HepG2 (cell line): ENCODE data around the gene LRRC45. TPM values are rescaled to one million over a fixed set of nuclear protein-coding genes. Genes with fewer than 3 reads are reported as not detected.
A peak's percentile ranks its signal among the peaks of the same experiment; 100 is the strongest.

Experiments used
- AGO1 ChIP-seq: fragments of 200-400 bp; formaldehyde crosslinking; IDR thresholded peaks from 2 replicates; pipeline ENCODE4 v1.6.1; 2017; ENCODE audit warnings: mild to moderate bottlenecking, low read depth, low read length, moderate library complexity; ENCODE audit not compliant: poor library complexity, severe bottlenecking
- DRAP1 ChIP-seq: IDR thresholded peaks from 2 replicates; pipeline ENCODE4 v1.6.1; 2016; ENCODE audit warnings: missing genetic modification reagents, missing compliant biosample characterization
- EHMT2 ChIP-seq: fragments of 200-600 bp; sonication (generic); IDR thresholded peaks from 2 replicates; pipeline ENCODE4 v1.7.0; 2017; ENCODE audit warnings: antibody characterized with exemption, low read depth, low read length, borderline replicate concordance
- ELF3 ChIP-seq: IDR thresholded peaks from 2 replicates; pipeline ENCODE4 v1.6.1; 2016; ENCODE audit warnings: missing genetic modification reagents, missing compliant biosample characterization
- ESRRA ChIP-seq: sonication (generic); formaldehyde crosslinking; IDR thresholded peaks from 2 replicates; pipeline ENCODE4 v1.5.1; 2020; ENCODE audit warnings: mild to moderate bottlenecking, low read depth, missing genetic modification reagents
- ETV5 ChIP-seq: IDR thresholded peaks from 2 replicates; pipeline ENCODE4 v1.6.1; 2018; ENCODE audit warnings: missing biosample characterization, missing genetic modification reagents, inconsistent platforms, borderline replicate concordance
- FOXK1 ChIP-seq: sonication (generic); formaldehyde crosslinking; IDR thresholded peaks from 2 replicates; pipeline ENCODE4 v1.4.0; 2020; ENCODE audit warnings: low read depth, missing genetic modification reagents, borderline replicate concordance
- HMG20B ChIP-seq: conservative IDR thresholded peaks from 2 replicates; pipeline ENCODE4 v1.6.1; 2016; ENCODE audit warnings: missing genetic modification reagents, missing compliant biosample characterization
- IRF2 ChIP-seq: IDR thresholded peaks from 2 replicates; pipeline ENCODE4 v1.6.1; 2018; ENCODE audit warnings: missing genetic modification reagents, missing compliant biosample characterization
- KAT8 ChIP-seq: IDR thresholded peaks from 2 replicates; pipeline ENCODE4 v1.6.1; 2016; ENCODE audit warnings: missing genetic modification reagents, missing compliant biosample characterization
- KMT2A ChIP-seq: sonication (generic); formaldehyde crosslinking; IDR thresholded peaks from 2 replicates; pipeline ENCODE4 v1.4.0; 2020; ENCODE audit warnings: missing genetic modification reagents
- MAZ ChIP-seq, 2 experiments: sonication (generic) in 1 of 2; formaldehyde crosslinking in 1 of 2; IDR thresholded peaks; 2 replicates each; pipeline versions ENCODE4 v1.5.0 to v1.6.1; 2012 to 2020; ENCODE audit warnings: low read depth in 2 of 2, mild to moderate bottlenecking in 2 of 2, borderline replicate concordance in 1 of 2, improper control_type of control experiment in 1 of 2, low read length in 1 of 2, missing genetic modification reagents in 1 of 2, moderate library complexity in 1 of 2
- MED1 ChIP-seq: sonication (generic); formaldehyde crosslinking; IDR thresholded peaks from 2 replicates; pipeline ENCODE4 v1.4.0; 2020; ENCODE audit warnings: missing genetic modification reagents
- NR2C2 ChIP-seq: sonication (generic); formaldehyde crosslinking; IDR thresholded peaks from 2 replicates; pipeline ENCODE4 v1.4.0; 2020; ENCODE audit warnings: missing genetic modification reagents, mild to moderate bottlenecking, moderate library complexity, borderline replicate concordance
- RAD51 ChIP-seq: fragments of 450-650 bp; IDR thresholded peaks from 2 replicates; pipeline ENCODE4 v1.6.1; 2016; ENCODE audit warnings: borderline replicate concordance
- SPEN ChIP-seq: sonication (generic); formaldehyde crosslinking; IDR thresholded peaks from 2 replicates; pipeline ENCODE4 v1.5.1; 2020; ENCODE audit warnings: low read depth, mild to moderate bottlenecking, missing genetic modification reagents
- TCF7L2 ChIP-seq: IDR thresholded peaks from 2 replicates; pipeline ENCODE4 v1.6.1; 2011; ENCODE audit warnings: mild to moderate bottlenecking, low read depth, low read length, moderate library complexity
- TFAP4 ChIP-seq: sonication (generic); IDR thresholded peaks from 2 replicates; pipeline ENCODE4 v1.6.1; 2016; ENCODE audit warnings: low read depth, borderline replicate concordance
- ZNF782 ChIP-seq: sonication (generic); formaldehyde crosslinking; IDR thresholded peaks from 2 replicates; pipeline ENCODE4 v1.4.0; 2020; ENCODE audit warnings: missing genetic modification reagents, mild to moderate bottlenecking, borderline replicate concordance
- polyA plus RNA-seq, 8 experiments: library from polyadenylated mRNA; depleted of rRNA in 3 of 8; stranded (reverse) in 7 of 8; unstranded in 1 of 8; fragments of >200 nt; fragmentation: Illumina TruSeq in 4 of 8; extraction: Trizol in 4 of 8; gene quantifications; 2 replicates each; pipeline versions ENCODE4 v1.2.1 to v1.2.3, GENCODE V29; 2011 to 2016; ENCODE audit warnings: low read depth in 4 of 8, missing spikeins in 1 of 8, mixed read lengths in 1 of 8; ENCODE audit not compliant: insufficient read depth in 1 of 8
- total RNA-seq, 5 experiments: library from RNA; depleted of rRNA; stranded (reverse); fragments of >200 nt; fragmentation: Illumina TruSeq; extraction: Trizol; gene quantifications; 2 replicates each; pipeline ENCODE4 v1.2.3, GENCODE V29; 2016; ENCODE audit warnings: low read depth in 1 of 5
- TF ChIP-seq, protein P1 (sequence below): sonication (generic); formaldehyde crosslinking; IDR thresholded peaks from 2 replicates; pipeline ENCODE4 v1.5.0; 2020; ENCODE audit warnings: missing genetic modification reagents, mild to moderate bottlenecking, borderline replicate concordance
- TF ChIP-seq, protein P2 (sequence below): sonication (generic); formaldehyde crosslinking; IDR thresholded peaks from 2 replicates; pipeline ENCODE4 v1.8.1; 2022; ENCODE audit warnings: low read depth, mild to moderate bottlenecking, missing genetic modification reagents
- TF ChIP-seq, protein P3 (sequence below): sonication (generic); formaldehyde crosslinking; IDR thresholded peaks from 2 replicates; pipeline ENCODE4 v1.8.1; 2023; ENCODE audit warnings: mild to moderate bottlenecking, moderate library complexity, missing genetic modification reagents

LRRC45 gene
- total and polyA plus RNA-seq, 2 of the 13 experiments (the other 11 are each of a cell fraction or from before 2014, with no cell fraction given), result 11.6 to 48.1 TPM

DNA sequence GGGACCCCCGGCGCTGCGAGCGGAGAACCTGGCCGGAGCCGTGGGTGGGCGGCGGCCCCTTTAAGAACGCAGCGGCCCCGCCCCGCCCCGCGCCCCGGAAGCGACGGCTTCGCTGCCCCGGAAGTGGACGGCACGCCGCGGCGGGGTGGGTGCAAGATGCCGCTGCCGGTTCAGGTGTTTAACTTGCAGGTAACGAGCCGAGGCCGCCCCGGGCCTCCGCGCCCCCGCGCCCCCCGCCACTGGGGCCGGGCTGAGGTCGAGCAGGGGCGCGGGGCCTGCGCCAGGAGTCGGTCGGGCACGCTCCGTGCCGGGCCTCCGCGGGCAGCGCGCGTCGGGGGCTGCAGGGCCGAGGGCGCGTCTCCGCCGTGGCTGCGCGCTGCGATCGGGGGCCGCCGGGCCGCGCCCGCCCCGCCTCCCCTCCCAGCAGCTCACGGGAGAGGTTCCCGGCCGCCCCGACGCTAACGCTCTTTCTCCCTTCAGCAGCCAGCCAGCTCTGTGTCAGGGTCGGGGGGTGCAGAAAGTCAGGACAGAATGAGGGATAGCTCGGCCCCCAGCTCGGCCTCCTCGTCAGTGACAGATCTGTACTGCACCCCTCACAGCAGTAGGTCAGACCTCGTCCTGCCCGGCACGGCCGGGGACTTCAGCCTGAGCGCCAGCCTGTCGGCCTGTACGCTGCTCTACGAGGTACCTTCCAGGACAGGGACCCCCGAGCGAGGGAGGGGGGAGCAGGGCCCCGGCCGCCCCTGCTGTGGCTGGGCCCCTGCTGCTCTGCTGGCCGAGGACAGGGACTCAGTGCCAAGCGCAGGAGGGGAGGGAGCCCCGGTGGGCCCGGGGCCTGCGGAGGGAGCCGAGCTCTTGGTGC lies 28.9 kb downstream of the LRRC45 start, which contains the start of the genes GPS1 and RFNG (continued):
- peak; percentile 84 for TF ChIP-seq MAZ (IDR thresholded peaks at IDR 0.05; ENCODE audit: borderline replicate concordance, low read depth, low read length)
- TF ChIP-seq MAZ (CRISPR knock-in tag; IDR thresholded peaks at IDR 0.05; ENCODE audit: low read depth), result peak; percentile 82
- peak; percentile 49; the same call in 1 of the 2 replicates for TF ChIP-seq TFAP4
- TF ChIP-seq SPEN (CRISPR knock-in tag), result peak; percentile 67
- TF ChIP-seq ELF3 (CRISPR knock-in tag), result no peak; the same call in 1 of the 2 replicates
- TF ChIP-seq ETV5 (CRISPR knock-in tag), result peak; percentile 44; the same call in 1 of the 2 replicates
- peak; percentile 67; the same call in 1 of the 2 replicates for TF ChIP-seq DRAP1 (CRISPR knock-in tag)
- no peak; the same call in 1 of the 2 replicates for TF ChIP-seq IRF2
- no peak for TF ChIP-seq RAD51
- TF ChIP-seq TCF7L2, result no peak
- no peak for TF ChIP-seq ESRRA (CRISPR knock-in tag)
- peak; percentile 39 for TF ChIP-seq KMT2A (CRISPR knock-in tag)
- peak; percentile 98 for TF ChIP-seq NR2C2 (CRISPR knock-in tag)
- no peak for TF ChIP-seq EHMT2
- TF ChIP-seq, protein P1, sequence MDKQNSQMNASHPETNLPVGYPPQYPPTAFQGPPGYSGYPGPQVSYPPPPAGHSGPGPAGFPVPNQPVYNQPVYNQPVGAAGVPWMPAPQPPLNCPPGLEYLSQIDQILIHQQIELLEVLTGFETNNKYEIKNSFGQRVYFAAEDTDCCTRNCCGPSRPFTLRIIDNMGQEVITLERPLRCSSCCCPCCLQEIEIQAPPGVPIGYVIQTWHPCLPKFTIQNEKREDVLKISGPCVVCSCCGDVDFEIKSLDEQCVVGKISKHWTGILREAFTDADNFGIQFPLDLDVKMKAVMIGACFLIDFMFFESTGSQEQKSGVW (CRISPR knock-in tag), result no peak
- peak; percentile 79 for TF ChIP-seq AGO1
- TF ChIP-seq, protein P2, sequence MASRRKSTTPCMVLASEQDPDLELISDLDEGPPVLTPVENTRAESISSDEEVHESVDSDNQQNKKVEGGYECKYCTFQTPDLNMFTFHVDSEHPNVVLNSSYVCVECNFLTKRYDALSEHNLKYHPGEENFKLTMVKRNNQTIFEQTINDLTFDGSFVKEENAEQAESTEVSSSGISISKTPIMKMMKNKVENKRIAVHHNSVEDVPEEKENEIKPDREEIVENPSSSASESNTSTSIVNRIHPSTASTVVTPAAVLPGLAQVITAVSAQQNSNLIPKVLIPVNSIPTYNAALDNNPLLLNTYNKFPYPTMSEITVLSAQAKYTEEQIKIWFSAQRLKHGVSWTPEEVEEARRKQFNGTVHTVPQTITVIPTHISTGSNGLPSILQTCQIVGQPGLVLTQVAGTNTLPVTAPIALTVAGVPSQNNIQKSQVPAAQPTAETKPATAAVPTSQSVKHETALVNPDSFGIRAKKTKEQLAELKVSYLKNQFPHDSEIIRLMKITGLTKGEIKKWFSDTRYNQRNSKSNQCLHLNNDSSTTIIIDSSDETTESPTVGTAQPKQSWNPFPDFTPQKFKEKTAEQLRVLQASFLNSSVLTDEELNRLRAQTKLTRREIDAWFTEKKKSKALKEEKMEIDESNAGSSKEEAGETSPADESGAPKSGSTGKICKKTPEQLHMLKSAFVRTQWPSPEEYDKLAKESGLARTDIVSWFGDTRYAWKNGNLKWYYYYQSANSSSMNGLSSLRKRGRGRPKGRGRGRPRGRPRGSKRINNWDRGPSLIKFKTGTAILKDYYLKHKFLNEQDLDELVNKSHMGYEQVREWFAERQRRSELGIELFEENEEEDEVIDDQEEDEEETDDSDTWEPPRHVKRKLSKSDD, result no peak
- TF ChIP-seq, protein P3, sequence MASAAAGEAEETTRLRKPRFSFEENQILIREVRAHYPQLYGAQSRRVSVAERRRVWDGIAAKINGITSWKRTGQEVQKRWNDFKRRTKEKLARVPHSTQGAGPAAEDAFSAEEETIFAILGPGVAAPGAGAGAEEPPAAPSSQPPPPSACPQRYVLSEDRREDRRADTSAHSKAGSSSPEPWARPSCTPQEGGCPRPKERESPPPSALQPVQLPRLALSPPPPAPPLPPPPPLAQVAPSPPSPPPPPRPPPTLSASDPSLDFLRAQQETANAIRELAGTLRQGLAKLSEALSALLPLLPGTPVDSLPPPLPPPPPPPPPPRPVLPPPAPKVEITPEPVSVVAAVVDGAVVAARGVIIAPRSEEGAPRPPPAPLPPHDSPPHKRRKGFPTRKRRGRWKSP (CRISPR knock-in tag), result peak; percentile 50; the same call in 1 of the 2 replicates
- no peak for TF ChIP-seq HMG20B (CRISPR knock-in tag)
- TF ChIP-seq FOXK1 (CRISPR knock-in tag), result peak; percentile 41; the same call in 1 of the 2 replicates
- peak; percentile 69 for TF ChIP-seq KAT8 (CRISPR knock-in tag)
- TF ChIP-seq ZNF782 (CRISPR knock-in tag), result peak; percentile 23; the same call in 1 of the 2 replicates
- peak; percentile 24; the same call in 1 of the 2 replicates for TF ChIP-seq MED1 (CRISPR knock-in tag)
